HCT116 (cell line): ENCODE results near the gene HRH3. TPM values are rescaled to one million over a fixed set of nuclear protein-coding genes. Genes with fewer than 3 reads are reported as not detected.

ENCODE experiments used
- ATAC-seq: fragments of 200-7000 bp; cut with Tn5 transposase; 2 replicates; pipeline ENCODE4 v1.9.1; 2020; ENCODE audit warnings: mild to moderate bottlenecking, moderate library complexity
- BruUV-seq: library from RNA; stranded (reverse); fragments of 400-500 nt; replicated peaks from 2 replicates; lab custom pipeline; 2021; lab: Mats Ljungman, UMichigan
- CTCF ChIA-PET: fragments of 300-600 bp; sonication (Branson Sonifier 250); formaldehyde crosslinking; loops from one replicate; lab custom pipeline; 2021; ENCODE audit warnings: antibody characterized with exemption; lab: Charles Lee
- POLR2A ChIA-PET: fragments of 300-600, 350-600 bp; sonication (Branson Sonifier 250); formaldehyde crosslinking; loops from one replicate; lab custom pipeline; 2021; ENCODE audit warnings: antibody characterized with exemption; lab: Charles Lee
- RAD21 ChIA-PET, 2 experiments: fragments of 300-600 bp; sonication (Branson Sonifier 250); formaldehyde crosslinking; loops; one replicate each; lab custom pipeline; 2023; ENCODE audit warnings: low total read pairs in 2 of 2; ENCODE audit not compliant: uncharacterized antibody in 2 of 2, unreplicated experiment in 2 of 2, low non-redundant PET in 1 of 2; lab: Charles Lee
- DNase-seq: peaks from one replicate; pipeline ENCODE4 v3.0.0-alpha.2; 2010; ENCODE audit warnings: low read depth, low spot score
- H2AFZ ChIP-seq: fragments of 200-600 bp; shearing (Covaris generic), sonication (generic); 2 replicates; pipeline ENCODE4 v1.6.1; 2017; ENCODE audit warnings: low read depth, mixed run types, mixed read lengths, antibody characterized with exemption, low read length; ENCODE audit not compliant: poor library complexity, severe bottlenecking
- H3K27ac ChIP-seq: 2 replicates; pipeline ENCODE4 v1.5.1; 2012; ENCODE audit warnings: low read depth, low read length
- H3K27me3 ChIP-seq: fragments of 200-600 bp; sonication (generic); 2 replicates; pipeline ENCODE4 v1.6.1; 2016; ENCODE audit warnings: mixed run types, low read length, mixed read lengths; ENCODE audit not compliant: insufficient read depth
- H3K36me3 ChIP-seq, 2 experiments: fragments of 200-500 bp in 1 of 2; fragments of 200-600 bp in 1 of 2; sonication (Bioruptor generic) in 1 of 2; sonication (generic) in 1 of 2; 2 replicates each; pipeline versions ENCODE4 v1.5.1 to v1.6.1; 2014 to 2016; ENCODE audit warnings: low read length in 2 of 2, inconsistent platforms in 1 of 2, mixed read lengths in 1 of 2, mixed run types in 1 of 2; ENCODE audit not compliant: insufficient read depth in 2 of 2, control insufficient read depth in 1 of 2
- H3K4me1 ChIP-seq, 2 experiments: fragments of 200-600 bp in 1 of 2; sonication (generic) in 1 of 2; 2 replicates each; pipeline versions ENCODE4 v1.5.1 to v1.6.1; 2012 to 2017; ENCODE audit warnings: low read length in 2 of 2, inconsistent platforms in 1 of 2, mild to moderate bottlenecking in 1 of 2, mixed read lengths in 1 of 2, mixed run types in 1 of 2, moderate library complexity in 1 of 2; ENCODE audit not compliant: insufficient read depth in 2 of 2, control insufficient read depth in 1 of 2
- H3K4me2 ChIP-seq: fragments of 200-600 bp; sonication (generic); 2 replicates; pipeline ENCODE4 v1.6.1; 2017; ENCODE audit warnings: mixed run types, low read length, mixed read lengths
- H3K4me3 ChIP-seq, 2 experiments: fragments of 200-600 bp in 1 of 2; sonication (generic) in 1 of 2; replicated peaks in 1 of 2; 2 replicates each; pipeline ENCODE4 v1.5.1; 2011 to 2016; ENCODE audit warnings: low read length in 2 of 2, control low read depth in 1 of 2, low read depth in 1 of 2, mild to moderate bottlenecking in 1 of 2, mixed read lengths in 1 of 2, mixed run types in 1 of 2
- H3K79me2 ChIP-seq: fragments of 200-600 bp; sonication (generic); 2 replicates; pipeline ENCODE4 v1.6.1; 2017; ENCODE audit warnings: mild to moderate bottlenecking, mixed run types, low read length, moderate library complexity, mixed read lengths; ENCODE audit not compliant: insufficient read depth
- H3K9ac ChIP-seq: fragments of 200-600 bp; sonication (generic); 2 replicates; pipeline ENCODE4 v1.6.1; 2016; ENCODE audit warnings: low read length, mixed read lengths
- H3K9me2 ChIP-seq: fragments of 200-600 bp; sonication (generic), shearing (Covaris generic); 2 replicates; pipeline ENCODE4 v1.6.1; 2017; ENCODE audit warnings: mixed run types, mild to moderate bottlenecking, moderate library complexity; ENCODE audit not compliant: insufficient read depth
- H3K9me3 ChIP-seq, 2 experiments: fragments of 200-500 bp in 1 of 2; fragments of 200-600 bp in 1 of 2; sonication (Bioruptor generic) in 1 of 2; sonication (generic) in 1 of 2; 2 replicates each; pipeline ENCODE4 v1.6.1; 2014 to 2017; ENCODE audit warnings: low read length in 2 of 2, mixed read lengths in 2 of 2, inconsistent platforms in 1 of 2, low read depth in 1 of 2, mild to moderate bottlenecking in 1 of 2, mixed run types in 1 of 2, moderate library complexity in 1 of 2; ENCODE audit not compliant: control insufficient read depth in 1 of 2, insufficient read depth in 1 of 2
- H4K20me1 ChIP-seq: fragments of 200-600 bp; sonication (generic), shearing (Covaris generic); 2 replicates; pipeline ENCODE4 v1.6.1; 2017; ENCODE audit warnings: mixed run types, mild to moderate bottlenecking, moderate library complexity; ENCODE audit not compliant: insufficient read depth
- ATF3 ChIP-seq: IDR thresholded peaks from 2 replicates; pipeline ENCODE4 v1.6.1; 2012
- CEBPB ChIP-seq: IDR thresholded peaks from 2 replicates; pipeline ENCODE4 v1.6.1; 2012; ENCODE audit warnings: low read depth
- EGR1 ChIP-seq: IDR thresholded peaks from 2 replicates; pipeline ENCODE4 v1.6.1; 2012; ENCODE audit warnings: low read depth
- ELF1 ChIP-seq: IDR thresholded peaks from 2 replicates; pipeline ENCODE4 v1.6.1; 2012; ENCODE audit warnings: low read depth, borderline replicate concordance
- EZH2 ChIP-seq: fragments of 200-600 bp; sonication (generic); IDR thresholded peaks from 2 replicates; pipeline ENCODE4 v1.6.1; 2017; ENCODE audit warnings: antibody characterized with exemption, mixed run types
- EZH2phosphoT487 ChIP-seq: fragments of 200-600 bp; IDR thresholded peaks from 2 replicates; pipeline ENCODE4 v1.6.1; 2018; ENCODE audit warnings: antibody characterized with exemption, borderline replicate concordance
- POLR2AphosphoS5 ChIP-seq: IDR thresholded peaks from 2 replicates; pipeline ENCODE4 v1.6.1; 2011; ENCODE audit warnings: mild to moderate bottlenecking, low read depth, low read length, moderate library complexity
- REST ChIP-seq: IDR thresholded peaks from 2 replicates; pipeline ENCODE4 v1.6.1; 2012; ENCODE audit warnings: low read depth
- SIN3A ChIP-seq: IDR thresholded peaks from 2 replicates; pipeline ENCODE4 v1.6.1; 2012; ENCODE audit warnings: low read depth
- SP1 ChIP-seq: IDR thresholded peaks from 2 replicates; pipeline ENCODE4 v1.6.1; 2012; ENCODE audit warnings: low read depth
- SRF ChIP-seq: IDR thresholded peaks from 2 replicates; pipeline ENCODE4 v1.6.1; 2012; ENCODE audit warnings: low read depth
- TCF7L2 ChIP-seq: IDR thresholded peaks from 2 replicates; pipeline ENCODE4 v1.7.0; 2011; ENCODE audit warnings: borderline replicate concordance, inconsistent platforms; ENCODE audit not compliant: insufficient read depth, insufficient read length; ENCODE audit errors: extremely low read depth
- ZBTB33 ChIP-seq: IDR thresholded peaks from 2 replicates; pipeline ENCODE4 v1.6.1; 2011; ENCODE audit warnings: mild to moderate bottlenecking, low read length, moderate library complexity; ENCODE audit not compliant: insufficient replicate concordance; ENCODE audit errors: extremely low read depth
- ZFX ChIP-seq: fragments of 450-650 bp; IDR thresholded peaks from 2 replicates; pipeline ENCODE4 v1.6.1; 2017
- intact Hi-C: fragments of 100-400 bp; cut with micrococcal nuclease; formaldehyde crosslinking; loops from 2 replicates; pipeline ENCODE4 v1.10.0; 2022
- total RNA-seq: library from RNA; stranded (reverse); gene quantifications from one replicate; pipeline ENCODE4 v1.2.1, GENCODE V29; 2021; ENCODE audit not compliant: unreplicated experiment

The HRH3 gene
- total RNA-seq, 1 experiment from 2014 or later, result not detected

GRCh38 chr20:62235777-62236157 is 15.7 kb upstream of the HRH3 start (continued):
- TF ChIP-seq REST (no peak), TCF7L2 (no peak), SP1 (no peak), POLR2AphosphoS5 (no peak), ELF1 (no peak), EZH2phosphoT487 (no peak)

GRCh38 chr20:62235001-62235776 is 15.1 kb upstream of the HRH3 start:
- Histone ChIP-seq H3K9me2 (no peaks in the 10 kb centered on the region), H3K4me1 (peaks cover 5 to 30% of the 10 kb centered on the region in 2 experiments; a peak in 3 of 4 replicates), H3K27me3 (no peaks in the 10 kb centered on the region), H3K4me2 (no peak overlapping the region), H3K4me3 (no peak overlapping the region), H3K9me3 (no peaks in the 10 kb centered on the region), H3K36me3 (no peaks in the 10 kb centered on the region), H4K20me1 (no peaks in the 10 kb centered on the region), H3K79me2 (peaks cover 12% of the 10 kb centered on the region), H3K9ac (no peak overlapping the region), H3K27ac (no peak overlapping the region), H2AFZ (no peak overlapping the region)
- DNase-seq (no peak), ATAC-seq (no peak)
- BruUV-seq, result no TSS peak
- intact Hi-C loops, result no loop called here
- ChIA-PET RAD21 (no interaction called here), CTCF (no interaction called here), POLR2A (no interaction called here)
- TF ChIP-seq CEBPB (no peak), SRF (no peak), ZBTB33 (no peak), ATF3 (no peak), EZH2 (no peak), SP1 (no peak), REST (no peak), SIN3A (no peak), EGR1 (no peak), EZH2phosphoT487 (no peak), ZFX (no peak), TCF7L2 (no peak)
